GM21390 (cell line): Measurements from ENCODE around the gene GPC5.

ENCODE experiments used
- ATAC-seq: cut with Tn5 transposase; IDR thresholded peaks from one replicate; pipeline ENCODE4 v1.9.1; 2021; ENCODE audit not compliant: unreplicated experiment

The GPC5 gene

GRCh38 chr13:92135509-92135908 is 737.1 kb downstream of the GPC5 start:
- ATAC-seq = no peak

GRCh38 chr13:92136449-92137155 is 738.2 kb downstream of the GPC5 start:
- no peak for ATAC-seq

GRCh38 chr13:92137520-92137919 is 739.1 kb downstream of the GPC5 start:
- no peak for ATAC-seq

- ATAC-seq = no peak
These were observed 745.3 kb downstream of the GPC5 start for GRCh38 chr13:92143766-92144165.

GRCh38 chr13:92150606-92151005 is 752.2 kb downstream of the GPC5 start:
- ATAC-seq = no peak

GRCh38 chr13:92158346-92158745 is 759.9 kb downstream of the GPC5 start:
- no peak for ATAC-seq

- ATAC-seq = no peak
These were observed 766.4 kb downstream of the GPC5 start for GRCh38 chr13:92164822-92165221.

GRCh38 chr13:92172191-92172590 is 773.8 kb downstream of the GPC5 start:
- no peak for ATAC-seq

- no peak for ATAC-seq
These were observed 774.8 kb downstream of the GPC5 start for GRCh38 chr13:92173254-92173653.

GRCh38 chr13:92175330-92175729 is 776.9 kb downstream of the GPC5 start:
- ATAC-seq = peak; percentile 60

GRCh38 chr13:92177966-92178365 is 779.5 kb downstream of the GPC5 start:
- no peak for ATAC-seq

GRCh38 chr13:92179223-92179622 is 780.8 kb downstream of the GPC5 start:
- no peak for ATAC-seq

- ATAC-seq = peak; percentile 83
These were observed 789.1 kb downstream of the GPC5 start for GRCh38 chr13:92187378-92187989.

GRCh38 chr13:92188574-92188973 is 790.2 kb downstream of the GPC5 start:
- no peak for ATAC-seq

GRCh38 chr13:92196591-92197256 is 798.3 kb downstream of the GPC5 start:
- ATAC-seq = no peak

GRCh38 chr13:92197669-92198068 is 799.2 kb downstream of the GPC5 start:
- ATAC-seq = no peak

- no peak for ATAC-seq
These were observed 820.2 kb downstream of the GPC5 start for GRCh38 chr13:92218615-92219014.

- no peak for ATAC-seq
These were observed 823.5 kb downstream of the GPC5 start for GRCh38 chr13:92221916-92222315.

GRCh38 chr13:92224052-92224821 is 825.8 kb downstream of the GPC5 start:
- no peak for ATAC-seq

GRCh38 chr13:92224825-92225224 is 826.4 kb downstream of the GPC5 start:
- no peak for ATAC-seq

GRCh38 chr13:92225861-92226260 is 827.4 kb downstream of the GPC5 start:
- no peak for ATAC-seq

GRCh38 chr13:92232871-92233270 is 834.5 kb downstream of the GPC5 start:
- ATAC-seq = no peak
